Eye (tissue), 1 donor: ENCODE measurements around the gene PTGES3.
"Not testable (repeated sequence)": the region's sequence is repeated elsewhere in the genome, so short reads cannot be mapped to it uniquely, and the experiment has no call there.

Experiments used
- DNase-seq: peaks from one replicate; pipeline ENCODE4 v3.0.0-alpha.2; 2015

PTGES3 gene, protein sequence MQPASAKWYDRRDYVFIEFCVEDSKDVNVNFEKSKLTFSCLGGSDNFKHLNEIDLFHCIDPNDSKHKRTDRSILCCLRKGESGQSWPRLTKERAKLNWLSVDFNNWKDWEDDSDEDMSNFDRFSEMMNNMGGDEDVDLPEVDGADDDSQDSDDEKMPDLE

DNA sequence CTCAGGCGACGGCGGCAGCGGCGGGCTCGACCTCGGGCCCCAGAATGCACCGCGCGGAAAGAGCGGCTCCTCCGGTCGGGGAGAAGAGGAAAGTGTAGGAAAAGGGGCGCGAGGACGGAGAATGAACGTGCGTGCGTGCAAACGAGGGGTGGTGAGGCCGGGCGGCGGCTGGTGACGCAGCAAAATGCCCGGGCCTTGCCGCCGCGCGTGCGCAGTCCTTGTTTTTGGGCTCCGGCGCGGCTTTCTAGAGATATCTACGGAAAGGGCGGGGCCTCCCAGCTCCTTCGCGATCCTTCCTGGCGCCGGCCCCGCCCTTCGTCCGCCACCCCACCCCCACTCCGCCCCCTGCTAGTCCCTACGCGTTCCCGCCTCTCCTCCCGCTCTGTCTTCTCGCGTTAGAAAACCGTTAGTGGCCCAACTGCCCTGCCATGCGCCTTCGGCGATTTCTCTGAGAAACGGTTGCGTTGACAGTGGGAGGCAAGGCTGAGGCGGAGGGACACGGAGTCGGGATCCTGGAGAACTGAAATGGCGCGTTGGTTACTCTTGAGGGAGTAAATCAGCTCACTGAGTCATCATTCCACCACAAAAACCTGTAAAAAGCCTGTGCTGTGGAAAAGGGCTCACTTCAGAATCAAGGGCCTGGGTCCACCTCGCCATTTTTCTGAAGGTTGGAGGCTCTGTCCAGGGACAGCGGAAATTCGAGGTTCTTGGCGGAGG is at the start of gene PTGES3:
Gene PTGES3 (minus strand): TSS at position 156 of the 717 bp plus-strand sequence. CDS start 285 bp downstream, outside the sequence.
- peak; percentile 99 for DNase-seq

DNA sequence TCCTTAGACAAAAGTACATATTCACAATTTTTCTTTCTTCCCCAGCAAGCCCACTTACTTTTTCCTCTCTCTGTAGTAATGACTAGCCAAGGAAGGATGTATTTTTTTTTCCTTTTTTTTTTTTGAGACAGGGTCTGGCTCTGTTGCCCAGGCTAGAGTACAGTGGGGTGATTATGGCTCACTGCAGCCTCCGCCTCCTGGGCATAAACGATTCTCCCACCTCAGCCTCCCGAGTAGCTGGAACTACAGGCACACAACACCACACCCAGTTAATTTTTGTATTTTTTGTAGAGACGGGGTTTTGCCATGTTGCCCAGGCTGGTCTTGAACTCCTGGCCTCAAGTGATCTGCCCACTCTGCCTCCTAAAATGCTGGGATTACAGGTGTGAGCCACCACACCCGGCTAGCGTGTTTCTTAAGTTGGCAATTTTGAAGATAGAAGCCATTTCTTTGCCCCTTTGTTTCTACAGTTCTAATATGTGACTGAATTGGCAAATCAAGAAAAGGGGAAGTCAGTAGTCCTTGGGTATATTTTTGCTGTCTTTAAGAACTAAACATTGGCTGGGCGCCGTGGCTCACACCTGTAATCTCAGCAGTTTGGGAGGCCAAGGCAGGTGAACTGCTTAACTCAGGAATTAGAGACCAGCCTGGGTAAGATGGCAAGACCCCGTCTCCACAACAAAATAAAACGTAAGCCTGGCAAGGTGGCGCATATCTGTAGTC is 40.2 kb upstream of the PTGES3 start:
- DNase-seq, result no peak

DNA sequence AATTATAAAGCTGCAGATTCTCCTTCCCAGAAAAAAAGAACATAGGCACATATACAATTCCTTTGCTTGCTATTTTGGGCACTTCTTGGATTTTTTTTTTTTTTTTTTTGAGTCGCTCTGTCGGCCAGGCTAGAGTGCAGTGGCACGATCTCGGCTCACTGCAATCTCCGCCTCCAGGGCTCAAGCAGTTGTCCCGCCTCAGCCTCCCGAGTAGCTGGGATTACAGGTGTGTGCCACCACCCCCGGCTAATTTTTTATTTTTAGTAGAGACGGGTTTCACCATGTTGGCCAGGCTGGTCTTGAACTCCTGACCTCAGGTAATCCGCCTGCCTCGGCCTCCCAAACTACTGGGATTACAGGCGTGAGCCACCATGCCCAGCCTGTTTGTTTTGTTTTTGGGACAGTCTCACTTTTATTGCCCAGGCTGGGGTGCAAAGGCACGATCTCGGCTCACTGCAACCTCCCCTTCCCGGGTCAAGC is 38.2 kb upstream of the PTGES3 start:
- DNase-seq, result not testable (repeated sequence)

DNA sequence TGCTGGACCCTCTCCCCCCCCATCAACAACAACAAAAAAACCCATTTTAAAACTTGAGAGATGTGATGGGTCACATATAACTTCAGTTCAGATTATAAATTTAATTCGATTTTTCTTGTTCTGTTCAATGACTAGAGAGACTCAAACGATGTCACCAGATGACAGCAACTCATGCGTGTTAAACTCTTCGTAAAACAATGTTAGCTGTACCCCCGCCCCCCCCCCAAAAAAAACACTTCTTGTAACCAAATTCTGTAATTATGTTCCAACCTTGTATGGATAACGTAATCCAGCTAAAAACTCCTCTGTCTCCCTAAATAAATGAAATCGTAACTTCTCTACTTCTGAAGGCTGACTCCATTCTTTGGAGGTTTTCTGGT is 37.6 kb upstream of the PTGES3 start:
- DNase-seq, result no peak

DNA sequence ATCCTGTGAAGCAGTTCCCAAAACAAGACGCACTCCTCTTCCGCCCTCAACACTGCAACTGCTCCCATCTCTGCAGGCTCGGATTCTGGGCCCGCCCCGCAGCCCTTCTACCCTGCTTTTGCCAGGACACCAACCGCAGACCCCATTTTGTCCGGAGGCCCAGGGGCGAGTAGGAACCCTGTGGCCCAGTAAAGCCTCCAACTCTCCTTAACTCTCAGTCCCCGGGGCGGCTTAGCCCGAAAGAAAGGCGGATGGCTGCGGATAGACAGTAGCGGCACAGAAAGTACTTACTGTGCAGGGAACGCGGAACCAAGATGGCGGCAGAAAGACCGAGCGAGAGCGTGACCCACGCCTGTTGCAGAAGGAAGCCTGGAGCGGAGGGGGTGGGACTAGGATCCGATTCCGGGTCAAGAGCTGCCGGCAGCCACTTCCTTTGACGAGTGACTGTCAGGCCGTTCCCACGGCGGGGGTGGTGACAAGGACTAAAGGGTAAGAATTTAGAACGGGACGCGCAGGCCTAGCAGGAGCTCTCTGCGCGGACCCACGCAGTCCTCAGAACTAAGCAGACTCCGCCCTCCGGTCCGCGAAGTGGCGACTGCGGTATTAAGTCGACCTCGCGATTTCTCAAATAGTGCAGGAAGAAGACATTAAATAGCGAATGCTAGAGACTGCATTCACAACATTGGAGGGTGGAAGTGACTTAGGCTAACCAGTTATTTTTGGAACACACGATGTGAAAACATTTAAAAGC is 37.1 kb upstream of the PTGES3 start, which contains the start of gene NACA:
Gene NACA (minus strand): TSS at position 328 of the 751 bp plus-strand sequence. CDS start 778 bp downstream, outside the sequence.
- peak; percentile 98 for DNase-seq

DNA sequence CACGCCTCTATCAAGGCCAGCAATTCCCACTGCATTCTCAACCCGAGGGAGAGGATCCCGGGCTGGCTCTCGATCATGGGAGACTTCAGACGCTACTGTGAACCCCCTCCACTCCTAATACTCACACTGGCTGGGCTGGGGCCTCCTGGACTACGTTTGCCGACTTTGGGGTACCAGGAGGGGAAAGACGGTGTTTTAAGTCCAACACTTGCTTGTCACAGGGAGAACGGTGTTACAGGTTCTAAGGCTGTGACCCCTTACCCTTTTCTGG is 36.6 kb upstream of the PTGES3 start:
- no peak for DNase-seq

DNA sequence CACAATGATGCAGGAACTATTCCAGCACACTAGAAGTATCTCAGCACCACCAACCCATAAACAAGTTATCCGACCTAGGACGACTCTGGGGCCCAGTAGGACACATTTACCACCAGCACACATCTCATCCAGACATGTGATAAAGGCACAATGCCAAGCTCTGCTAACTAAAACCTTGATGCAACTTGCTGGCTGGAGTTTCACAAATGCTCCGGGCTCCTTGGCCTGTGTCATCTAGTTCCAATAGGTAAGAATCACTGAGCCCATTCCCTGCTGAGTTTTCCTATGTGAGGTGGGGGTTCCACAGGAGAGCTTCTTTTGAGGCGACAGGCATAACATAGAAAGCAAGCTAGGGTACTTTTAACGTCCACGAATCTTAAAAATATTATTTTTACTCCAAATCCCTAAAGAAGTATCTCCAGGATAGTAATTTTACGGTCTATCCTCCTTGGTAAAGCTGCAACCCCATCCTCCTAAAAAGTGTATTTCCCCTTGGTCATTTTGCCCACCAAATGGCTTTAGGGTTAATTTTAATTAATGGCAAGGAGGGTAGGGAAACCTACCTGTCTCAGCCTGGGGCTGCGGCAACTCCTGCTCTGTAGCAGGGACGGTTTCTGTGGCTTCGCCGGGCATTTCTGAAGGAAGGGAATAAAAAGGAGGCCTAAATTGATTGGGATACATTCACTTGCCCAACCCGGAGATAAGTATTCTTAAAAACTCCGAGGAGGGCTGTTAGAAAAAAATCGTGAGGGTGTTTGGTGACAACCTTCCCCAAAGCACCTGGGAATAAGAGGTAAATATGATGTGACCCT is 36.0 kb upstream of the PTGES3 start:
- peak; percentile 38 for DNase-seq

DNA sequence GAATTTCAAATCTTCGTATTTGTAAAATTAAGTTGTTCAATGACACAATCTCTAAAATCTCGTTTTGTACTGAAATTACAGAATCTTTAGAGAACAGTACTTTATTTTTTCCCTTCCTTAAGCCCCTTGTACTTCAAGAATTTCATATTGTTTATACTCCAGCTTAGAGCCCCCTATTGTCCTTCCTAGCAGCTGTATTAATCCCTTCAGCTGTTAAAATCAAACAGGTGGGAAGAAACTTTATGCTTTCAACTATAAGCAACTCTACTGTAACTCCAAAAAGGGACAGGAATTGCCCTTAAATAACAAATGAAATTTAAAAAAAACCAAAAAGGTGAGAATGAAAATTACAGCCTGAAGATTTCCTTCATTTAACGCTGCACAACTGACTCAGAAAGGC is 35.3 kb upstream of the PTGES3 start:
- DNase-seq, result peak; percentile 35

DNA sequence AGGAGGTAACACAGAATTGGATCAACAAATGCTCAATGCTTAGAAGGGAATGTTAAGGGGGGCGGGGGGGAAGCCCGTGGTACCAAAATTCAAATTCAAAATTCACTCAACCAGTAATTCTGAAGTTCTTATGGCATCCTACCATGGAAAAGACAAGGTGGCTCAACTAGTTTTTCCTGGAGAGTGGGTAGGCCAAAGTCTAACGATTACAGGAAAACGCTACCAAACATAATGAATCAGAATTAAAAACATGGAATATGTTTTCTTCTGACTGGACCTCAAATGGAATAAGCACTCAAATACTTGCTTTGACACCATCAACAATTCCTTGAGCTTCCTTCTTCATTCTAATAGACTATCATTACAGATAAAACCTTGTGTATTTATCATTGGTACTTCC is 34.7 kb upstream of the PTGES3 start:
- DNase-seq, result no peak

DNA sequence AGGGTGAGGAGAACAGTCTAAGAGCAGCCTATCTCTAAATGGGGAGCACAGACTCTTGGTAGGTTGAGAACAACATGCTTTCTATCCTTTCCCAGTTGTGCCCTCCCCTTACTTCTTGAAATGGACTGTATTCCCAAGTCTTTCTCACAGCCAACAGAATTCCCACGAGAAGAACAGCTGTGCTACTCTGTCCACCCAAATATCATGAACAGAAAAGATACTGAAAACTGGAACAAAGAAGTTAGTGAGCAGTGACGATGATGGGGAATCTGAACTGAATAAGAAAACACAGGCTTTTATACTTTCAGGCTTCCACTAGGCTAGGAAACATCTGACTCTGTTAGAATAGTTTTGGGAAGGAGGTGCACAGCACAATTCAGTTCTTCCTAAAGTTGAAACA is 33.6 kb upstream of the PTGES3 start:
- no peak for DNase-seq

DNA sequence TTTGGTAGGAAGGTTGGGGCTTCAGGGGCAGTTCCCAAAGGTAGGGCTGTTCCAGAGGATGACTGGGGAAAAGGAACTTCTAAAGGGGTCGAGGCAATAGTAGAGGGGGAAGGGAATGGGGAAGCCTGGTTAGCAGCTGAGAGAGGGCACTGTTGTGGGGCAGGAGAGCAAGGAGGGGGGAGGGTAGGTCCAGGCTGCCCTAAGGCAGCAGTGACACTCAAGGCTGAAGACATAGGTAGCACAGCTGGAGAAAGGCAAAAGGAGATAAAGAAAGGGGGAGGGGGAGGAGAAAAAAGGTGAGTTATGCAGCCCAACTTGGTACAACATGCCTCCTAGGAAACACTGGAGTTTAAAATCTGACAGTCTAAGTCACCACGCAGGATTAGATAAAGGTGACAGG is 33.1 kb upstream of the PTGES3 start:
- no peak for DNase-seq

DNA sequence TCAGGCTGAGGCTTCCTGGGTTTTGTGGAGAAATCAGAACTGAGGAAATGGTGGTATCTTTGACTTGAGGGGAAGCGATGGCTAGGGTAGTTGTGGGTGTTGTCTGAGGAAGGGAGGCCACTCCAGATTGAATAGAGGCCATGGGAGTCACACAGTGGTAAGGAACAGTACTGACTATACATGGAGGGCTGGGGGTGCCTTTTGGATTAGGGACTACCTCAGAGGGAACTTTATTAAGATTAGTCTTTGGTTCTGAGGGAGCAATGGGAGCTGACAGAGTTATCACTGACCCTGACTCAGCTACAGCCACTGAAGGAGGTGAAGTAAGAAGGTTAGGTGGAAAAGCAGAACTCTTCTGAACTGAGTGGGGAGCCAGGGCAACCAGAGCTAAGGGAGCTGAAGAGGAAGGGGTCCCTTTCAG is 32.7 kb upstream of the PTGES3 start:
- DNase-seq, result no peak

DNA sequence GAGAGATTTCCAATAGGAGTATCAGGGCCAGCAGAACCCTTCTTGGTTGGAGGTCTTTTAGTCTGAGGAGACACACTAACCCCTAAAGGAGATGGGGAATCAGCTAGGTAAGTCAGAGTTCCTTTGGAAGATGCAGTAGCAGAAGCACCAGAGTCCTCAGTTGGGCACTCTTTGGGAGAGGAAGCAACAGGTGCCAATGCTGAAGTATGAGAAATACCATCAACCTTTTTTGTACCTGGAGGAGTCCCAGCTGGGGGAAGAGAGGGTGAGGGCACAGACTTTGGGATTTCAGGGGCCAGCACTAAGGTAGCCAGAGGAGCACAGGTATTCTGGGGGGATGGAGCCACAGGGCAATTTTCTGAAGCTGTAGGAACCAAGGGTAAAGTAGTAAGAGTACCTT is 31.0 kb upstream of the PTGES3 start:
- no peak for DNase-seq

DNA sequence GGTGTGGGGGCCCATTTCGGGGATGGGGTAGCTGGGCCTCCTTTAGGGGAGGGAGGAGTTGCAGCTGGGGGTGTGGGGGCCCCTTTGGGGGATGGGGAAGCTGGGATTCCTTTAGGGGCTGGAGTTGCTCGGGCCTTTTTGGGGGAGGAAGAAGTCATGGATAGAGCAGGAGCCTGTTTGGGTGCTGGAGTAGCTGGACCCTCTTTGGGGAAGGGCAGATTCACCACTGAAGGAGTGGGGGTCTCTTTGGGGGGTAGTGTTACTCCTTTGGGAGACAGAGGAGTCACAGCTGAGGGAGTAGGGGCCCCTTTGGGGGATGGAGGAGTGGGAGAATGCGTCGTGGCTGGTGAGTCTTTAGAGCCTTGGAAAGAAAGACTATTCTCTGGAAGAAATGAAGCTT is 30.6 kb upstream of the PTGES3 start:
- no peak for DNase-seq

DNA sequence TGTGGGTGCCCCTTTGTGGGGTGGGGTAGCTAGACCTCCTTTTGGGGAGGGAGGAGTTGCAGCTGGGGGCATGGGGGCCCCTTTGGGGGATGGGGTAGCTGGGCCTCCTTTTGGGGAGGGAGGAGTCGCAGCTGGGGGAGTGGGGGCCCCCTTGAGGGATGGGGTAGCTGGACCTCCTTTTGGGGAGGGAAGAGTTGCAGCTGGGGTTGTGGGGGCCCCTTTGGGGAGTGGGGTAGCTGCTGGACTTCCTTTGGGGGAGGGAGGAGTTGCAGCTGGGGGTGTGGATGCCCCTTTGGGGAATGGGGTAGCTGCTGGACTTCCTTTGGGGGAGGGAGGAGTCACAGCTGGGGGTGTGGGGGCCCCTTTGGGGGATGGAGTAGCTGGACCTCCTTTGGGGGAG is 30.1 kb upstream of the PTGES3 start:
- no peak for DNase-seq

DNA sequence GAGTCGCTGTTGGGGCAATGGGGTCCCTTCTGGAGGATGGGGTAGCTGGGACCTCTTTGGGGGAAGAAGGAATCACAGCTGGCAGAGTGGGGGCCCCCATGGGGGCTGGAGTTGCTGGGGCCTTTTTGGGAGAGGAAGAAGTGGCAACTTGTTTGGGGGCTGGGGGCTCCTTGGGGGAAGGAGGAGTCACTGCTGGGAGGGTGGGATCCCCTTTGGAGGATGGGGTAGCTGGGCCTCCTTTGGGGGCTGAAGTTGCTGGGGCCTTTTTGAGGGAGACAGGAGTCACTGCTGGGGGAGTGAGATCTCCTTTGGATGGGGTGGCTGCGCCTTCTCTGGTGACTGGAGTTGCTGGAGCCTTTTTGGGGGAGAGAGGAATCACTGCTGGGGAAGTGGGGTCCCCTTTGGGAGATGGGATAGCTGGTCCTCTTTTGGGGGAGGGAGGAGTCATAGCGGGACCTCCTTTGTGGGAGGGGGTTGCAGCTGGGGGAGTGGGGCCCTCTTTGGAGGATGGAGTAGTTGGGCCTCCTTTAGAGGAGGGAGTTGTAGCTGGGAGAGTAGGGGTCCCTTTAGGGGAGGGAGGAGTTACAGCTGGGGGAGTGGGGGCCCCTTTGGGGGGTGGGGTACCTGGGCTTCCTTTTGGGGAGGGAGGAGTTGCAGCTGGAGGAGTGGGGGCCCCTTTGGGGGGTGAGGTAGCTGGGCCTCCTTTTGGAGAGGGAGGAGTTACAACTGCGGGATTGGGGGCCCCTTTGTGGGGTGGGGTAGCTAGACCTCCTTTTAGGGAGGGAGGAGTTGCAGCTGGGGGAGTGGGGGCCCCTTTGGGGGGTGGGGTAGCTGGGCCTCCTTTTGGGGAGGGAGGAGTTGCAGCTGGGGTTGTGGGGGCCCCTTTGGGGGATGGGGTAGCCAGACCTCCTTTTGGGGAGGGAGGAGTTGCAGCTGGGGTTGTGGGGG is 29.1 kb upstream of the PTGES3 start:
- DNase-seq, result no peak

DNA sequence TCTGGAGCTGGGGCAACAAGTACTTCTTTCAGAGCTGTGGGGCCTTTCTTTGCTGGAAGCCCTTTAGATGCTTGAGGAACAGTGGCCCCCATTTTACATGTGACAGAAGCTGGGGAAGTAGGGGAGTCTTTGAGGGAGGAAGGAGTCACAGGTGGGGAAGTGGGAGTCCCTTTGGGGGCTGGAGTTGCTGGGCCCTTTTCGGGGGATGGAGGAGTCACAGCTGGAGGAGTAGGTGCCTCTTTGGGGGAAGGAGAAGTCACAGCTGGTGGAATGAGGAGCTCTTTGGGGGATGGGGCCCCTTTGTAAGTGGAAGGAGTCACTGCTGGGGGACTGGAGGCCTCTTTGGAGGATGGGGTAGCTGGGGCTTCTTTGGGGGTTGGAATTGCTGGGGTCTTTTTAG is 28.4 kb upstream of the PTGES3 start:
- DNase-seq, result no peak

DNA sequence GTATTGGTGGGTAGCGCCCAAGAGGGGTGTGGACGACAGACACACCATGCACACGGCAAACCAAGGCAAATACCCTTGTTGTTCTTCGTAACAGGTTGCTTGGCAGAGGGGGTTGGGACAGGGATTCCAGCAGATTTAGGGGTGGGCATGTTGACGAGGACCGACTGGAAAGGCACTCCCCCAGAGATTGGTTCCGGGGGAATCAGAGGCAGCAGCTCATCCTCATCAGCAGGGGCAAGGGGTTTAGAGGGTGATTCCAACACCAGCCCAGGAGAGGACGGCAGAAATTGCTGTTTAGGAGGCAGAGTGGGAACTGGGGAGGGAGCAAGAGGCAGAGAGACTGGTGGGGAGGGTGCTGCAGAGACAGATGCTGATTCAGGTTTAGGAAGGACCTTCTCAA is 27.7 kb upstream of the PTGES3 start:
- DNase-seq, result no peak

DNA sequence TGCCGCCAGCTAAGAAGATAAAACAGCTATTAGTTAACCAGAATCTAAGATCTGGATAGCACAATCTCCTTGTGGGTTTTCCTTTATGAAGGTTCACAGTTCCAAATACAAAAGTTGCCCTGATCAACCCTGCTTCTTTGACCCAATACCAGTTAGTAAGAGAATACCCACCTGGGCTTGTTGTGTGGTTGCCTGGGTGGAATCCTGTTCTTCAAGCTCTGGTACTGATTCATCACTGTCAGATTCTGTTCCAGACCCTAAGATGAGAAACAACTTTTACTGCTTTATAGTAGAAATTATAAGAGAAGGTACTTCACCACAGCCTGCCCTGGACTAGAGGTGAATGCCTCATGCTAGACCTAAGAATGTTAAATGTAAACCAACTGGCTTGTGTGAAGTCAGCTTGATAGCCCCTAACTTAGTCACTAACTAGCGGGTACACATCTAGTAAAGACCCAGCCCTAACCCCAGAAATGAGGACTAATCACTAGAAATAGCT is 26.4 kb upstream of the PTGES3 start:
- DNase-seq, result no peak

DNA sequence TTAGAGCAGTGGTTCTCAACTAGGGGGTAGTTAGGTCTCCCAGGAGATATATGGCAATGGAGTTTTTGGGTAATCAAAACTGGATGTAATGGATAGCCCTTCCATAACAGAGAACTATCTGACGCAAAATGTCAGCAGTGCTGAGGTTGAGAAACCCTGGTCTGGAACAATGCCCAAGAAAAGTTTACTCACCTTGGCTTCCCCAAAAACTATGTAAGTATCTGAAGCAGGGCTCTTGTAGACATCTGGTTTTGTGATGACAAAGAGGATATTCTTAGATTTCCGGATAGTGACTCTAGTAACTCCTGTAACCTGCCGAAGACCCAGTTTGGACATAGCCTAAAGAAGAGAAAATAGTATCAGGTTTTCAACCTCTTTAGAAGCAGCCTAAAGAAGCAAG is 25.3 kb upstream of the PTGES3 start:
- DNase-seq, result no peak

DNA sequence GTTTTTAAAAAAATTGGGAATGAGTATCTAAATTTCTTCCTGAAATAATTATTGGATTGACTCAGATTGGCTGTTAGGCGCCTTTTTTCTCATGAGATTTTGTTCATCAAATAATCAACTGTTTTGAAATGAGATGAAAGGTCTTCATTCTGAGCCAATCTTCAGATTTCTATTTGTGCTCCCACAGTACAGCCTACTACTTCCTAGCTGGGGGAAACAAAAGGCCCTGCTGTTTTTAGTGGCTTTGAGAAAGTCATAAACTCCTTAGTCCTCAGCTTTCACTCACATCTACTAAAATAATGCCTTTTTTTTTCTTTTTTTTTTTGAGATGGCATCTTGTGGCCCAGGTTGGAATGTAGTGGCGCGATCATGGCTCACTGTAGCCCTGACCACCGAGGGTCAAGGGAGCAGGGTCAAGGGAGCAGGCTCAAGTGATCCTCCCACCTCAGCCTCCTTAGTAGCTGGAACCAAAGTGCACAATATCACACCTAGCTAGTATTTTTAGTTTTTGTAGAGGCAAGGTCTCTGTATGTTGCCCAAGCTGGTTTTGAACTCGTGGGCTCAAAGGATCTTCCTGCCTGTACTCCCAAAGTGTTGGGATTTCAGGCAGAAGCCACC is 21.8 kb upstream of the PTGES3 start:
- DNase-seq, result no peak
